PC-9 (cell line): ENCODE results near the gene TUBE1.

Source experiments
- CTCF ChIP-seq: fragments of 200-600 bp; sonication (generic); conservative IDR thresholded peaks from 2 replicates; pipeline ENCODE4 v1.6.1; 2017; ENCODE audit warnings: mixed run types, antibody characterized with exemption, mild to moderate bottlenecking, moderate library complexity
- EZH2 ChIP-seq: fragments of 200-600 bp; sonication (generic); IDR thresholded peaks from 2 replicates; pipeline ENCODE4 v1.8.0; 2017; ENCODE audit warnings: antibody characterized with exemption, low read depth

- TF ChIP-seq CTCF (no peak), EZH2 (no peak)
These were observed 21.8 kb downstream of the TUBE1 start for GRCh38 chr6:112065426-112065986.
